ENCODE measurements around the gene DERL3.

Gene DERL3

GRCh38 chr22:23828800-23829680 lies 9.8 kb downstream of the DERL3 start:
- no peak for DNase-seq

- DNase-seq: no peak
These were observed 11.3 kb downstream of the DERL3 start for GRCh38 chr22:23827351-23827995.

GRCh38 chr22:23826510-23827350 lies 12.1 kb downstream of the DERL3 start:
- no peak for DNase-seq

- no peak for DNase-seq
These were observed 13.4 kb downstream of the DERL3 start for GRCh38 chr22:23825246-23825905.

- no peak for DNase-seq
These were observed 14.1 kb downstream of the DERL3 start for GRCh38 chr22:23824476-23825245.

- DNase-seq: no peak
These were observed 15.4 kb downstream of the DERL3 start for GRCh38 chr22:23823331-23823791.

- DNase-seq: no peak
These were observed 16.6 kb downstream of the DERL3 start for GRCh38 chr22:23822101-23822671.

- DNase-seq: no peak
These were observed 18.0 kb downstream of the DERL3 start for GRCh38 chr22:23820748-23821211.

GRCh38 chr22:23818541-23818940 lies 20.3 kb downstream of the DERL3 start:
- no peak for DNase-seq

GRCh38 chr22:23817146-23817545 lies 21.7 kb downstream of the DERL3 start:
- no peak for DNase-seq

GRCh38 chr22:23816156-23816976 lies 22.4 kb downstream of the DERL3 start:
- DNase-seq: no peak

GRCh38 chr22:23815541-23816155 lies 23.2 kb downstream of the DERL3 start:
- DNase-seq: no peak

GRCh38 chr22:23812378-23812777 lies 26.4 kb downstream of the DERL3 start:
- DNase-seq: no peak

GRCh38 chr22:23806837-23807236 lies 32.0 kb downstream of the DERL3 start:
- no peak for DNase-seq

GRCh38 chr22:23804781-23805291 lies 34.0 kb downstream of the DERL3 start:
- no peak for DNase-seq

GRCh38 chr22:23803001-23803819 lies 35.6 kb downstream of the DERL3 start:
- DNase-seq: peak; percentile 9 to 57

- no peak for DNase-seq
These were observed 36.9 kb downstream of the DERL3 start for GRCh38 chr22:23801886-23802377.

- no peak for DNase-seq
These were observed 37.5 kb downstream of the DERL3 start for GRCh38 chr22:23801238-23801821.

Data from NCI-H526 (cell line).